GM21576 (cell line): Measurements from ENCODE around the gene FRRS1.

ENCODE experiments used
- ATAC-seq: cut with Tn5 transposase; IDR thresholded peaks from one replicate; pipeline ENCODE4 v1.9.1; 2021; ENCODE audit warnings: mild to moderate bottlenecking, moderate library complexity; ENCODE audit not compliant: unreplicated experiment

Gene FRRS1

DNA sequence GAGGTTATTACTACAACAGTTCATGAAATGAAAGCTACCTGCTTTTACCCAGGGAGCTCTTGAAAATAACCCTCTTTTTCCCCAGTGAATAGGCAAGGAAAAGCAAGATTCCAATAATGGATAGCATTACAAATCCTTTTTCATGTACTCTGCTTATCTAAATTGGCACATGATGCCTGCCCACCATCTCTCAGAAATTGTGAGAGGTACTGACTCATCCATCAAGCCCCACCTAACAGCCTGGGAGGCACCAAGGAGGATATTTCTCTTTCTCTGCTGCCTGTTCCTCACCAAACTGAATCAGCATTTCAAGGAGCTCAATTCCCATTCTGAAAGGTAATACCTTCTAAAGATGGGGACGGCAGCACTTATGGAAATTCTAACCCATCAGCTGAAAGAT lies 86.2 kb downstream of the FRRS1 start:
- ATAC-seq, result no peak

DNA sequence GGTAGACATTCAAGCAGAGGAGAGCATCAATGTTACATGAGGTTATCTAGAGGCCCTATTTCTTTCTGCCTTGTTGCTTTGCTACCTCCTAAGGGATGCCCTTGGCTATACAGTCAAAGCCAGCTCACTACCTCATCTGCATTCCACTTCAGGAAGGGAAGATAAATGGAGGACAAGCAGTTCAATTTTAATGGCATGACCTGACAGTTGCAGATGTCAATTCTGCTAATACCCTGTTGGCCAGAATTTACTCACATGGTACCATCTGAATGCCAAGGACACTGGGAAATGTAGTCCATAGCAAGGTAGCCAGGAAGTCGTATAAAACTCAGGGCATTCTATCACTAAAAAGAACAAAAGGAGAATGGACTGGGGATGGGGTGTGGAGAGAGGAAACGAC lies 89.0 kb downstream of the FRRS1 start:
- ATAC-seq, result no peak

DNA sequence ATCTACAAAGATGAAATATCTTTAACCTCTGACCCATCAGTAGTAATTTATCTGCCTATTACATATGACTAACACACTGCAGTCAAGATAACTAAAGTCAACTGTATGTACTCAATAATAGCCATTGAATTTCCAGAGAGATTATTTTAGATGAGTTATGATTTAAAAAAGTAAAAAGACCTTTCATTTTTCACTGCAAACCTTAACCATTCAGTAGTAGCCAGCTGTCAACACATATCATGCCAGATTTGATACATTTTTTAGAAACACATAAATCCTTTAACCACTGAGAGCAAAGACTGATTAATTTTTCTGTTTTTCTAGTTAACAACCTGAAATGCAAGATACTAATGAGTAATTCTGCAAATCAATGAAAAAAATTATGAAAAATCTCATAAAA lies 89.6 kb downstream of the FRRS1 start:
- no peak for ATAC-seq

DNA sequence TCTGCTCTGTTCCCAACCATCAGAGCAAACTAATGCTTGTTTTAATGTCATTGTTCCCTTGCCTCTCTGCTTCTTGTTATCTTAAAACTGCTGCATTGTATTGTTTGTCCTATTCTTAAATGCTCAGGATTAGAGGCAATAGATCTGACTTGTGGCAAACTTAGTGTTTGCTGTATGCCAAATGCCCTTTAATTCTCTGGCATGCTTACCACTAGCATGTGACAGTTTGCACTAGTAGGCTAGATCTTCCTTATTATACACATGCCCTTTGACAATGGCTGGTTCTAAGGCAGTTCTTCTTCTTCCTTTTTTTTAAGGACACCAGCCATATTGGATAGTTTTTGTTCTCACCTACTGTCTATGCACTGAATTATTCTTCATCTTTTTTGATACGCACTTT lies 90.4 kb downstream of the FRRS1 start:
- ATAC-seq, result no peak

DNA sequence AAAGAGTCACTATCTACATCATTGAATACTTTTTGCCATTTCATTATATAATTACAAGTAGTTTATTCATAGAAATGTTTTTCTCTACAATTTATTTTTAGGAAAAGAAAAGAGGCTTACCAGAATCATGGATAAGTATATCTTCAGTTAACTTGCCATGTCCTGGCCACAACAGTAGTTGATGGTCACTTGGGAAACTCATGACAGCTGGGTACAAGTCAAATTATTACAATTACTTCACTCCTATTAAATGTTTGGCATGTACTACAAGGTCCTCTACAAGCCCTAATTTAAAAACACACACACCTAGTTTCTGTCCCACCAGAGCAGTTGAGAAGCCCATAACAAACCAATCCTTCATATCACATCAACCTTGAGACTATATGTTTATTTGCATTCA lies 91.1 kb downstream of the FRRS1 start:
- ATAC-seq, result no peak

DNA sequence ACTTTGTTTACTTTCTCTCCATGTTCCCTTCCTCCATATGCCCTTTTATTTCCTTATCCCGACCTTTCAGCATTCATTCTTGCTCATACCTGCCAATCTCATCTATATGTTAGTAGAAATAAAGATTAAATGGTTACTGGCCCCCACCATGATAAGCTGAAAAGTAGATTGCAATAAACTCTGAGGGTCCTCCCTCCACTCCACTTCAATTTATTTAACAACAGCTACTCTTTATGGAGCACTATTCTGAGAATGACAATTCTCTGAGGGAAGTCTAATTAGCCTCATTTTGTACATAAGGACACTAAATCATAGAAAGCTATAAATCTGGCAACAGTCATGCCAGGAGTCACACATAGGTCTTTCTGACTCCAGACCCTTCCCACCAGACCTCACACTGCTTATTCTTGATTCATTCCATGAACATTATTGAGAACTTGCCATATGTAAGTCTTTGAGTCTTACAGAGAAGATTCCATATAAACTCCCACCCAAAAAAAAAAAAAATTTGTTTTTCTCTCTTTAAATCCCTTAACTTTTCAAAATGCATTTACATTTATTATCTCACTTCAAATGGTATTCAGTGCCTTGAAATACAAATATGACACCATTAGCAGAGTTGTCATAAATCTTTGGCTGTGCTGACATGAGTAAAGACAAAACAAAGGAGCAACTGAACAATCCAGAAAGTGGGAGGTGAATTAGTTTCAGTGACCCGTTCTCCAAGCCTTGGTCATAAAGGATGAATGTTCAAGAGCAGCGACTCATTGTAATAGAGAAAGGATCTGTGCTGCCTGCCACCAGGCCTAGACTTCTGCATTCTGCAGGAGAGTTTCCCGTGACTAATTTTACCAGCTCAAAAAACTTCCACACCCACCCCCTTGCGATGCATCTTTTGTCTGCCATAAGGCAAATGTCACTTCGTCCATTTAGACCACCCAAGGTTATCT lies 92.0 kb downstream of the FRRS1 start:
- ATAC-seq, result no peak

DNA sequence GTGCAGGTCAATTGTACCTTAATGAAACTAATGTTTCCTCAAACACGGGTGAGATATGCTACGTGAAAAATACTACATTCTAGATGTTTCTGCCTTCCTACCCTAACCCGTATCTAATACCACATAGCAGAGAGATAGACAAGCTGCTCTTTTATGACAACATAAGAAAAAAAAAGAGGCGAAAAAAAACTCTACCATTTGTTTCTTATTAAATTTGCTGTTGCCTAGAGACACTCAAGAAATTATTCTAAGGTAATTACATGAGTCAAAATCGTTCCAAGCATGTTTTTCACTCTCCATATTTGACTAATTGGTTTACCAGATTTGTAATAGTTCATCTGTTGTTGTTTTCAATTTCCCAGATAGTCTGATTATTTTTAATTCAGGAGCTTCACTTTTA lies 93.1 kb downstream of the FRRS1 start:
- ATAC-seq, result no peak

DNA sequence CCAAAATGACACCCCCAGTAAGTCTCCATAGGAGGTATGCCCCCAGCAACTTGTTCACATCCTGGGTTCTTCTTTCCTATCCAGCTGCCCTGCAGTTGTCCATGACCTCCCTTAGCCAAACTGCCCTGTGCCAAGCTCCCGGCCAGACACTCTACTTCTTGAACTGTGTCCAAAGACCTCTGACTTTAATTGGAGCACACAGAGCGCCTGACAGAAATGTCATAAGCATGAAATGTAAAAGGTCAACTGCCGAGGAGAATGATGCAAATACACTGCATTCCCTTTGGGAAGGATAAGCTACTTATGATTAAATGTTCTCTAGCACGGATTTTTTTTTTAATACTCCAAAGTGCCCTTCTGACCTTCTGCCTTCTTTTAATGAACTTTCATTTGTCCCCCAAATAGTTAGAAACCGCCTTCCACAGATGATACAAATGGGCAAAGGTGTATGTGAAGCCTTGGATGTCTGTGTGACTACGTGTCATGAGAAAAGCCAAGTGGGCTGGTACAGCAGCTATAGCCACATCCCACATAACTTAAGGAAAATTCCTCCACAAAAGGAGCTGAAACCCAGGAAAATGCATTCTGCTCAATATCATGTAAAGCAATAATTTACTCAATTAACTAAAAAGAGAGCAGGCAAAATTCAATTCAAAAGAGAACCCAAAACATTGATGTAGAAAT lies 93.8 kb downstream of the FRRS1 start:
- ATAC-seq, result no peak

DNA sequence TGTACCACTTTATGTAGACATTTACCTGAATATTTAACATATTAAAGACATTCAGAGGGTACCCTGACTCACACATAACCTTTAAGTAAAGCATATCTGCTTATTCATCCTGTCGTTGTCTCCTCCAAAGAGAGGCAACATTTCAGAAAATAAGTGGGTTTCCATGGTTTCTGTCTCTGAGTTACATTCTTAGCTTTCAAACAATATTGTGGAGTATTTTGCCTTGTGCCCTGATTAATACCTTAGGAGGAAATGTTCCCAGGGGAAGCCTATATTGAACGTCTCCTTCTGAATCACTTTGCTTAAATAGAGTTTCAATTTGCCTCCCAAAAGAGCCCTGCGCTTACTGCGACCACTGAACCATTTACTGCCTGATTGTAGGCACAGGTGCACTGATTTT lies 94.4 kb downstream of the FRRS1 start:
- no peak for ATAC-seq

DNA sequence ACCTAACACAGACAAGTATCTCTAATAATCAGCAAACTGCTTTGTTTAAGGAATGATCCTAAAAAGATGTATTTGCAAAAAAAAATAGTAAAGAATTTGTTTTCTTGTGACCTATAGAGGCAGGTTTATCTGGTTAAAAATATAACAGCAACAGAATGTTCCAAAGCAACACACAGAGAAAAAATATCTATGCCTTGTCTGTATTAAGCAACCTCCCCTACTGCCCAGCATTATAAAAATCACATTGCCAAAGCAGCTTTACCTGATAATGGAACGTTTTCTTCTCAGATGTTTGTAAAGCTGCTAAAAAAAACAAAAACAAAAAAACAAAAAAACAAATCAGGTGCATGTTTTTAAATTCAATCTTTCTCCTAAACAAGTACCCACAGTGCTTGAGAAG lies 95.9 kb downstream of the FRRS1 start:
- ATAC-seq, result no peak

DNA sequence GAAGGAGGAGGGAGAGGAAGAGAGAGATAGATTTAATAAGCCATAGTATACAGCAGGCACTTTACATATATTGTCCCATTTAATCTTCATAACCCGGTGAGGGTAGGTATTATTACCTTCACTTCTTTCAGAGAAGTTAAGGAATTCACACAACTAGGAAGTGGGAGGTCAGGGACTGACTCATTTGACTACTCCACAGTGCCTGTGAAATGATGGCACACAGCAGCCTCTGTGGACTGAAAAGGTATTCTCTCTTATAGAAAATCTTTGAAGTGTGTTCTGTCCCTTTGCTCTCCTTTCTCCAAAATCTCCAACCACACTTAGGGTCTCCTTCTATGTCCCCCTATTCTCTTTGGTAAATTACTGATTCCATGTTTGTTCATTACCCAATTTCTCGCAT lies 96.6 kb downstream of the FRRS1 start:
- ATAC-seq, result no peak

DNA sequence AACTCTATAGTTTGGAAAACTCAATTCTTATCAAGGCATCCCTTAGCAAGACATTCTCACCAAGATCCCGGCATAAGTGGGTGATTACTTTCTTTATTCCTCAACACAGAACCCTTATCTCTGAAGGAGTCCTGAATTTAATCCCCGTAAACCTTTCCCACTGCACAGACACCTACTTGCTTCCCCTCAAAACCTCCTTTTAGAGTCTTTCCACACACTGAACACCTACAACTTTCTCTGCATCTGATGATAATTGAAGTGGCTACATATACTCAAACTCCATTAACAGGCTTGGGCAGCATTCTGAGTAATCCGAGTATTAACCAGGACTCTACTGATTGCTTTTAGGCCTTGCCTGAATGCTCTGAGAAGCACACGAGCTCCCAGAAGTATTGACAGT lies 97.1 kb downstream of the FRRS1 start:
- no peak for ATAC-seq

DNA sequence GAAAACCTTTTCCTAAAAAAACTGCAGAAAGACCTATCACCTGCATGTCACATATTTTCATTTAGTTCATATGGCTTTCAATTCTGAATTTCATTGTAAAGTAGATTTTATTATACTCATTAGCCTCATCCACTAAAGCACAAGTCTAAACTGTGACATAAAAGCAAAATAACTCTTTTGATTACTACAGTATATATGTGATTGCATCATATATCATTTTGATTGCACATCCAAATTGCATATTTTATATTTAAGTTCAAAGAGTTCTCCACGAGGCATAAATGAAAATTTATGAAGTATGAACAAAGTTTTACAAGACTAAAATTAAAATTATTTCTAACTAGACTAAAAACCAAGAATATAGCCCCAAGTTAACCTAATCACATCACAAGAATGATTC lies 101.2 kb downstream of the FRRS1 start:
- ATAC-seq, result no peak

DNA sequence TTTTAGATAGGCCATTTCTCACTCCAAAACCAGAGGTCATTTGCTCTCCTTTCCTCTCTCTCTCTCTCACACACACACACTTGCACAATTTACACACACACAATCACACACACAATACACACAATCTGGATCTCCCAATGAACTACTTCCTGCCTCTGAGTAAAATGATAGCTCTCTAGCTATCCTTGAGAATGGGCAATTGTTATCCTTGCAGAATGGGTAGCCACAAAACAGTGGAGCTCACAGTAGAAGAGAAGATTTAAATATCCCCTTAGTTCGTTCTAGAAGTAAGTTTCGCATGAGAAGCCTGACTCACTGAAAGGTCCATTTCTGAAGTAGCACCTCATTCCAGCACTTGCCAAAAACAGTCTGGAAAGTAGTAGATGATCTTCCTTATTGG lies 102.9 kb downstream of the FRRS1 start:
- no peak for ATAC-seq

DNA sequence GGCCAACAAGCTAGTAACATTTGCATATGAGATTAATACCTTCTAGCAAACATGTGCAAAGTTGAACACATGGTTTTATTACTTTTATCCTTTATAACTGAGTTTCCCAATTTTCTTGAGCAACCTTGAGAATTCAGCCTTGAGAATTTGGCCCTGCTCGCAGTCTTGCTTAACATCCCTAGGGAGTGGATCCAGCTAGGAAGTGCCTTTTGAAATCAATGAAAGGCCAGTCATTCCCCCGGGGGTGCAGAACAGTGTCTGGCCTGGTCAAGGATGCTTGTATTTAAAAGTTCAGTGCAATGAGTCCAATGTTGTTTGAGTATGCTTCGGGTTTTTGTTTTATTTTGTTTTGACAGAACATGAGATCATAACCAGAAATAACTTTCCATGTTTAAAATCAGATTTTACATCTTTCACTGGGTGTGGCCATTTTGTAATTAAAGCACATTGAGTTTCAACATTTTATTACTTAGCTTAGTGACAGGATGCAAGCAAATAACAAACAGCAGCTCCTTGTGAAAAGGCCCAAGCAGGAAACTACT lies 103.8 kb downstream of the FRRS1 start:
- no peak for ATAC-seq

DNA sequence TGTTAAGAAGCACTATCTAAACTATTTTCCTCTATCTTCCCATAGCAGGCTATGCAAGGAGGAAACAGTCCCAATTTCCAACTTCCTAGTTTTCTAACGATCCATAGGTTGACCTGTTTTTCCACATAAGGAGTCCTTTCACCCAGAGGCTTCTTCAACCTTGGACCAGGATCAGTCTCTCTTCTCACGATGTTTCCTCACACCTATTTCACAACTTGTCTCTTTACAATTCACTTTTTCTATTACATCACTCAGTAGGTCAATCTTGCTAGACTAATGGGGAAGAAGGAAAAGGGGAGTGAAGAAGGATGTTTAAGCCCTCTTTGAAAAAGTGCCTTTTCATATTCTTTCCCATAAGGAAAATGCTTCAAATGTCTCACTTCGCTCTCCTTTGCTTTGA lies 104.7 kb downstream of the FRRS1 start:
- ATAC-seq, result no peak

DNA sequence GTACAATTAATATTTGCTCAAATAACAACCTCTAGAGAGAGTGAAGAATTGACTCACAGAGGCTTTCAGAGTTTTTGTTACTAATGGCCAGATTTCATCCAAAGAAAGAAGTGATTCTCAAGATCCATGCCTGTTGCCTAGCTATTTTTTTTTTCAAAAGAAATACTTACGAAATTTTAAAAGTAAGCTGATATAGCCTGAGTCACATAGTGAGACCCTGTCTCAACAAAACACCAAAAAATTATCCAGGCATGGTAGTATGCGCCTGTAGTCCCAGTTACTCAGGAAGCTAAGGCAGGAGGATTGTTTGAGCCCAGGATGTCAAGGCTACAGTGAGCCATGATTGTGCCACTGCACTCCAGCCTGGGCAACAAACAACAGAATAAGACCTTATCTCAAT lies 105.9 kb downstream of the FRRS1 start:
- no peak for ATAC-seq

DNA sequence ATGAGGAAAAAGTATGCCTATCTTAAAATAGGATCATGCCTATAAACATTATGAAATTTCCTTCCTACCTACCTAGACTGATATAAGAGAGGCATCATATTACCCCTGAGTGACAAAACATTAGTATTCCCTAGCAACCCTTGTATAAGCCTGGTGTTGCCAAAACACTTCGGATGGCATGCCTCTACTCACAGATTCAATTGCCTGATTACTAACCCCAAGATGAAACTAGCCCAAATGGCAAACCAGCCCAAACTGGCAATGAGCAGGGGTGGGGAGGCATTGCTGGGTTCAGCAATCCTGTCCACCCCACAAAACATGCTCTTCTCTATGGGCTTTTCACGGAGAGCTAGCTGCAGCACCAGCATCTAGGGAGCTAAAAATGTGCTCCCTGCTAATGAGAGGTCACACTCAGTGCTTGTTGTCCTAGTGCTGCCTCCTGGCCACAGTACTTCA lies 106.7 kb downstream of the FRRS1 start:
- no peak for ATAC-seq
